Mucosa of rectum (tissue), 2 donors: ENCODE measurements around the gene DSCAM.

Source experiments
- H3K27ac ChIP-seq, 2 donors: one replicate each; pipeline ENCODE4 v1.7.0; 2013; ENCODE audit warnings: inconsistent platforms in 2 of 2, low read depth in 2 of 2, low read length in 2 of 2
- H3K27me3 ChIP-seq, 2 donors: one replicate each; pipeline ENCODE4 v1.7.0; 2013; ENCODE audit warnings: low read length in 2 of 2; ENCODE audit not compliant: control insufficient read depth in 2 of 2, insufficient read depth in 2 of 2
- H3K36me3 ChIP-seq, 2 donors: one replicate each; pipeline ENCODE4 v1.7.0; 2013; ENCODE audit warnings: low read length in 2 of 2; ENCODE audit not compliant: control insufficient read depth in 2 of 2, insufficient read depth in 2 of 2
- H3K4me1 ChIP-seq, 2 donors: one replicate each; pipeline ENCODE4 v1.7.0; 2013; ENCODE audit warnings: low read length in 2 of 2, mild to moderate bottlenecking in 1 of 2; ENCODE audit not compliant: control insufficient read depth in 2 of 2, insufficient read depth in 2 of 2
- H3K4me3 ChIP-seq, 2 donors: one replicate each; pipeline ENCODE4 v1.7.0; 2013; ENCODE audit warnings: low read length in 2 of 2
- H3K9ac ChIP-seq, 2 donors: one replicate each; pipeline ENCODE4 v1.7.0; 2013; ENCODE audit warnings: low read length in 2 of 2, low read depth in 1 of 2, mild to moderate bottlenecking in 1 of 2
- H3K9me3 ChIP-seq, 2 donors: one replicate each; pipeline ENCODE4 v1.7.0; 2013; ENCODE audit warnings: low read length in 2 of 2; ENCODE audit not compliant: control insufficient read depth in 2 of 2
- donor health status: healthy.
- donor health status: Normal muscosa, but diverticular disease.

Gene DSCAM

GRCh38 chr21:40294345-40294744 lies 552.6 kb downstream of the DSCAM start:
- no peak overlapping the region for H3K27ac ChIP-seq
- peaks cover 0 to 2% of the 10 kb centered on the region in 2 donors for H3K9me3 ChIP-seq

GRCh38 chr21:40291560-40291959 lies 555.4 kb downstream of the DSCAM start:
- H3K36me3 ChIP-seq = no peaks in the 10 kb centered on the region
- no peak overlapping the region for H3K9ac ChIP-seq
- H3K27ac ChIP-seq = no peak overlapping the region
- no peaks in the 10 kb centered on the region for H3K4me1 ChIP-seq
- no peak overlapping the region for H3K4me3 ChIP-seq
- H3K9me3 ChIP-seq = peaks cover 0 to 7% of the 10 kb centered on the region in 2 donors
- H3K27me3 ChIP-seq = no peaks in the 10 kb centered on the region

More at GRCh38 chr21:40294345-40294744, 552.6 kb downstream of the DSCAM start:
- H3K9ac ChIP-seq = no peak overlapping the region
- no peak overlapping the region for H3K4me3 ChIP-seq
- H3K36me3 ChIP-seq = no peaks in the 10 kb centered on the region
- no peaks in the 10 kb centered on the region for H3K4me1 ChIP-seq
- H3K27me3 ChIP-seq = no peaks in the 10 kb centered on the region

GRCh38 chr21:40284409-40284808 lies 562.5 kb downstream of the DSCAM start:
- H3K9me3 ChIP-seq = peaks cover 0 to 6% of the 10 kb centered on the region in 2 donors
- no peaks in the 10 kb centered on the region for H3K36me3 ChIP-seq
- no peak overlapping the region for H3K4me3 ChIP-seq
- no peak overlapping the region for H3K9ac ChIP-seq
- no peaks in the 10 kb centered on the region for H3K27me3 ChIP-seq
- H3K27ac ChIP-seq = no peak overlapping the region
- H3K4me1 ChIP-seq = no peaks in the 10 kb centered on the region

DNA sequence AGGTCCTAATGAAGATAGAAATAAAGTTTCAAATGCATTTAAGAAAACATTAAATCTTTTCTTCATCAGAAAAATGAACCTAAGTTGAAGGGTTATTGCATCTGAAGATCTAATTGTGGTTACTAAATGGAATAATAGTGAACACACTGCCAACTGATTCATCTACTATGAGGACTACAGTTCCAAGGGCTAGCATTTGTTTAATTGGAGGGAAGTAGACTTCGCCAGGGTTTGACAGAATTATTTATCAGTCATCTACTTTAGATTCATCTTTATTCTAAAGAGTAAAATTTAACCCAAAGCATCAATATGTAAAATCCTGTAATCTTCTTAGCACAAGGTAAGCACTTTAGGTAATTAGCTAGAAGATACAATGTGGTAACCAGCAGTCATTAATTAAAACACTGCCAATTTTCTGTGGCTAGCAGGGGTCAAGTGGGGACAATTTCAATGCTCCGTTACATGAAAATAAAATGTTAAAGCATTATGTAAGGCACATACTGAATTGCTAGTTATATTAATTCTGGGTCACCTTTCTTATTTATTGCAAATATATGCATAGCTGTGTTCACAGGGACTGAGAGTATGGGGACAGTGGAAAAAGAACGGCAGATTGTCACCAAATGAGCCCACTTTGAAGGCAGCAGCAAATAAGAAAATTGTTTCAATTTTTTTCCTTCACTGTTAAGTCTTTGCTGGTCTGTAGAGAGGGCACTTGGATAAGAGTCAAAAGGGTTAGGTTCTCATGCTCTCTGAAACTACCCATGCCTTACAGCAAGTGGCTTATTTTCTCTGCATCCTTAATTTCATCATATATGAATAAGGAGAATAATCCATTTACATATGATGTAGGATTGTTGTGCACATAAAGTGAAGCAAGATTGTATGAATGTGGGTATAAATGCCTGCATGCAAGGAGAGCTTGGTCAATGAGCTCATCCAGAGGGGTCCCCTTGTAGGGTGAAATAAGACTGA lies 563.8 kb downstream of the DSCAM start:
- H3K4me1 ChIP-seq = no peaks in the 10 kb centered on the region
- no peak overlapping the region for H3K27ac ChIP-seq
- no peaks in the 10 kb centered on the region for H3K36me3 ChIP-seq
- no peak overlapping the region for H3K4me3 ChIP-seq
- H3K27me3 ChIP-seq = no peaks in the 10 kb centered on the region
- peaks cover 0 to 6% of the 10 kb centered on the region in 2 donors for H3K9me3 ChIP-seq
- H3K9ac ChIP-seq = no peak overlapping the region

DNA sequence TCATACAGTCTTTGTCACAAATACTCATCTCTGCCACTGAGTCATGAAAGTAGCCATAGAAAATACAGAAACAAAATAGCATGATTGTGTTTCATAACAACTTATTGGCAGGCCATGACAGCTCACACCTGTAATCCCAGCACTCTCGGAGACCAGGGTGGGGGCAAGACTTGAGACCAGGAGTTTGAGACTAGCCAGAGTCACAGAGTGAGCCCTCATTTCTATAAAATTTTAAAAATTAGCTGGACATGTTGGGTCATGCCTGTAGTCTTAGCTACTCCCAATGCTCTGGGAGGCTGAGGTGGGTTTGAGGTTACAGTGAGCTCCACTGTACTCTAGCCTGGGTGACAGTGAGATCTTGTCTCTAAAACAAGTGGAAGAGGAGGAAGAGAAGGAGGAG lies 568.6 kb downstream of the DSCAM start:
- Histone ChIP-seq H3K4me3 (no peak overlapping the region), H3K4me1 (no peaks in the 10 kb centered on the region), H3K9me3 (no peaks in the 10 kb centered on the region), H3K27ac (no peak overlapping the region), H3K27me3 (no peaks in the 10 kb centered on the region), H3K9ac (no peak overlapping the region), H3K36me3 (no peaks in the 10 kb centered on the region)

GRCh38 chr21:40276001-40276400 lies 571.0 kb downstream of the DSCAM start:
- no peaks in the 10 kb centered on the region for H3K27me3 ChIP-seq
- no peaks in the 10 kb centered on the region for H3K9me3 ChIP-seq
- no peak overlapping the region for H3K27ac ChIP-seq
- H3K4me1 ChIP-seq = no peaks in the 10 kb centered on the region
- no peaks in the 10 kb centered on the region for H3K36me3 ChIP-seq
- H3K9ac ChIP-seq = no peak overlapping the region
- H3K4me3 ChIP-seq = no peak overlapping the region

GRCh38 chr21:40272037-40272436 lies 574.9 kb downstream of the DSCAM start:
- Histone ChIP-seq H3K27ac (no peak overlapping the region), H3K4me1 (no peaks in the 10 kb centered on the region), H3K4me3 (no peak overlapping the region), H3K9me3 (no peaks in the 10 kb centered on the region), H3K9ac (no peak overlapping the region), H3K27me3 (no peaks in the 10 kb centered on the region), H3K36me3 (no peaks in the 10 kb centered on the region)

GRCh38 chr21:40271164-40271563 lies 575.8 kb downstream of the DSCAM start:
- H3K27ac ChIP-seq = no peak overlapping the region
- H3K36me3 ChIP-seq = no peaks in the 10 kb centered on the region
- no peak overlapping the region for H3K4me3 ChIP-seq
- no peaks in the 10 kb centered on the region for H3K9me3 ChIP-seq
- H3K4me1 ChIP-seq = no peaks in the 10 kb centered on the region
- H3K27me3 ChIP-seq = no peaks in the 10 kb centered on the region
- H3K9ac ChIP-seq = no peak overlapping the region

- Histone ChIP-seq H3K4me1 (no peaks in the 10 kb centered on the region), H3K27me3 (no peaks in the 10 kb centered on the region), H3K27ac (no peak overlapping the region), H3K9ac (no peak overlapping the region), H3K9me3 (no peaks in the 10 kb centered on the region), H3K36me3 (no peaks in the 10 kb centered on the region), H3K4me3 (no peak overlapping the region)
These were observed 576.9 kb downstream of the DSCAM start for GRCh38 chr21:40270047-40270446.

DNA sequence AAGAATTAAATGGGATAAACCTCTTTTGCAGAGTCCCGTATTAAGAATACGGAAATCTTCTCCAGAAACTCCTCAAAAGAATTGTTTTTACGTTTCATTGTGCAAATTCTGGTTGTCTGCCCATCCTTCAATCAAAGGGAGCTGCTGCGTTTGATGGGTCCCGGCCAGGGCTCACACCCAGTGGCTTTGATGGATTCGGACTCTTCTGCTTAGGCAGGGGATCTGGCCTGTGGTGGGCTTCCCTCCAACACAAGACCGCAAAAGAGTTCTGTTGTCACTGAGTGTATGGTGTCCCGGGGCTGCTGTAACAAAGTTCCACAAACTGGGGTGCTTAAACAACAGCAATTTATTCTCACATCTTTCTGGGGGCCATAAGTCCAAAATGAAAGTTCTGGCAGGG lies 577.7 kb downstream of the DSCAM start:
- Histone ChIP-seq H3K9me3 (no peaks in the 10 kb centered on the region), H3K4me1 (no peaks in the 10 kb centered on the region), H3K27me3 (no peaks in the 10 kb centered on the region), H3K4me3 (no peak overlapping the region), H3K27ac (no peak overlapping the region), H3K36me3 (no peaks in the 10 kb centered on the region), H3K9ac (no peak overlapping the region)
